IPS-15b (cell line): ENCODE measurements around the gene FNDC3A.

Source experiments
- H3K27me3 ChIP-seq: one replicate; pipeline ENCODE4 v1.6.1; 2013; ENCODE audit warnings: low read length; ENCODE audit not compliant: control insufficient read depth, insufficient read depth
- H3K36me3 ChIP-seq: one replicate; pipeline ENCODE4 v1.6.1; 2013; ENCODE audit warnings: low read length; ENCODE audit not compliant: control insufficient read depth, insufficient read depth
- H3K4me1 ChIP-seq: one replicate; pipeline ENCODE4 v1.6.1; 2013; ENCODE audit warnings: mild to moderate bottlenecking, low read length; ENCODE audit not compliant: control insufficient read depth, insufficient read depth
- H3K4me3 ChIP-seq: one replicate; pipeline ENCODE4 v1.5.1; 2013; ENCODE audit warnings: low read depth, low read length
- H3K9ac ChIP-seq: one replicate; pipeline ENCODE4 v1.6.1; 2013; ENCODE audit warnings: low read depth, mild to moderate bottlenecking, low read length
- H3K9me3 ChIP-seq: one replicate; pipeline ENCODE4 v1.6.1; 2013; ENCODE audit warnings: mild to moderate bottlenecking, low read length; ENCODE audit not compliant: control insufficient read depth, insufficient read depth

The FNDC3A gene

GRCh38 chr13:48975856-48976575 is at the start of gene FNDC3A:
Gene FNDC3A (plus strand): TSS chr13:48975912. CDS start chr13:49006191, 30,279 bp downstream.
- Histone ChIP-seq H3K9ac (peak within 1 kb of the TSS; percentile 71), H3K4me1 (peaks cover 16% of the 10 kb centered on the region), H3K27me3 (no peaks in the 10 kb centered on the region), H3K9me3 (peaks cover 5% of the 10 kb centered on the region), H3K36me3 (no peaks in the 10 kb centered on the region), H3K4me3 (peak within 1 kb of the TSS; percentile 83)

GRCh38 chr13:48928757-48929430 is 46.8 kb upstream of the FNDC3A start:
- Histone ChIP-seq H3K4me3 (no peak overlapping the region), H3K4me1 (no peaks in the 10 kb centered on the region), H3K27me3 (no peaks in the 10 kb centered on the region), H3K9ac (no peak overlapping the region), H3K9me3 (no peaks in the 10 kb centered on the region), H3K36me3 (no peaks in the 10 kb centered on the region)

- Histone ChIP-seq H3K36me3 (no peaks in the 10 kb centered on the region), H3K27me3 (no peaks in the 10 kb centered on the region), H3K4me1 (no peaks in the 10 kb centered on the region), H3K4me3 (no peak overlapping the region), H3K9me3 (no peaks in the 10 kb centered on the region), H3K9ac (no peak overlapping the region)
These were observed 44.8 kb upstream of the FNDC3A start for GRCh38 chr13:48930918-48931317.

- Histone ChIP-seq H3K27me3 (no peaks in the 10 kb centered on the region), H3K4me1 (no peaks in the 10 kb centered on the region), H3K36me3 (no peaks in the 10 kb centered on the region), H3K9ac (no peak overlapping the region), H3K9me3 (no peaks in the 10 kb centered on the region), H3K4me3 (no peak overlapping the region)
These were observed 37.3 kb upstream of the FNDC3A start for GRCh38 chr13:48938308-48938943.

- Histone ChIP-seq H3K9me3 (no peaks in the 10 kb centered on the region), H3K4me3 (no peak overlapping the region), H3K9ac (no peak overlapping the region), H3K27me3 (no peaks in the 10 kb centered on the region), H3K4me1 (no peaks in the 10 kb centered on the region), H3K36me3 (no peaks in the 10 kb centered on the region)
These were observed 36.0 kb upstream of the FNDC3A start for GRCh38 chr13:48939728-48940127.

GRCh38 chr13:48942131-48942530 is 33.6 kb upstream of the FNDC3A start:
- Histone ChIP-seq H3K36me3 (no peaks in the 10 kb centered on the region), H3K27me3 (no peaks in the 10 kb centered on the region), H3K9me3 (no peaks in the 10 kb centered on the region), H3K4me3 (no peak overlapping the region), H3K9ac (no peak overlapping the region), H3K4me1 (no peaks in the 10 kb centered on the region)

GRCh38 chr13:48944221-48944620 is 31.5 kb upstream of the FNDC3A start:
- H3K36me3 ChIP-seq, result no peaks in the 10 kb centered on the region
- no peaks in the 10 kb centered on the region for H3K9me3 ChIP-seq
- H3K27me3 ChIP-seq, result no peaks in the 10 kb centered on the region
- no peak overlapping the region for H3K9ac ChIP-seq
- no peak overlapping the region for H3K4me3 ChIP-seq
- no peaks in the 10 kb centered on the region for H3K4me1 ChIP-seq

- H3K36me3 ChIP-seq, result no peaks in the 10 kb centered on the region
- H3K9ac ChIP-seq, result no peak overlapping the region
- H3K4me3 ChIP-seq, result no peak overlapping the region
- no peaks in the 10 kb centered on the region for H3K4me1 ChIP-seq
- H3K27me3 ChIP-seq, result no peaks in the 10 kb centered on the region
- no peaks in the 10 kb centered on the region for H3K9me3 ChIP-seq
These were observed 30.1 kb upstream of the FNDC3A start for GRCh38 chr13:48945626-48946025.

- no peak overlapping the region for H3K4me3 ChIP-seq
- H3K9ac ChIP-seq, result no peak overlapping the region
- no peaks in the 10 kb centered on the region for H3K27me3 ChIP-seq
- H3K4me1 ChIP-seq, result no peaks in the 10 kb centered on the region
- H3K36me3 ChIP-seq, result no peaks in the 10 kb centered on the region
- H3K9me3 ChIP-seq, result no peaks in the 10 kb centered on the region
These were observed 29.5 kb upstream of the FNDC3A start for GRCh38 chr13:48946163-48946562.

GRCh38 chr13:48949566-48950500 is 25.9 kb upstream of the FNDC3A start:
- Histone ChIP-seq H3K4me3 (no peak overlapping the region), H3K9me3 (no peaks in the 10 kb centered on the region), H3K27me3 (no peaks in the 10 kb centered on the region), H3K9ac (no peak overlapping the region), H3K4me1 (no peaks in the 10 kb centered on the region), H3K36me3 (no peaks in the 10 kb centered on the region)

GRCh38 chr13:48950501-48950875 is 25.2 kb upstream of the FNDC3A start:
- Histone ChIP-seq H3K9ac (no peak overlapping the region), H3K4me1 (no peaks in the 10 kb centered on the region), H3K4me3 (no peak overlapping the region), H3K36me3 (no peaks in the 10 kb centered on the region), H3K9me3 (no peaks in the 10 kb centered on the region), H3K27me3 (no peaks in the 10 kb centered on the region)
